ENCODE data around the gene EPB41L4A.

DNA sequence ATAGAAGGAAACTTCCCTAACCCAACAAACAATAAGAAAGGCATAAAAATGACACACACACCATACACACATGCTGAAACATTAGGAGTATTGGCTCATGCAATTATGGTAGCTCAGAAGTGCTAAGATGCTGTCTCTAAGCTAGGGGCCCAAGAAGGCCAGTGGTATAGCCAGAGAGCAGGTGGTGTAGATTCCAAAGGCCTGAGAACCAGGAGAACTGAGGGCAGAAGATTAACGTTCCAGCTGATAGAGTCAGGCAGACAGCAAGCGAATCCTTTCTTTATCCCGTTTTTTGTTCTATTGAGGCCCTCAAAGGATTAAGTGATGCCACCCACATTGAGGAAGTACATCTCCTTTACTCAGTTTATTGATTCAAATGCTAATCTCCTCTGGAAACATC lies 262.9 kb downstream of the EPB41L4A start:
- no peak for TF ChIP-seq EZH2phosphoT487 (IDR thresholded peaks at IDR 0.05; ENCODE audit: borderline replicate concordance, low read length)
- TF ChIP-seq, protein P1, sequence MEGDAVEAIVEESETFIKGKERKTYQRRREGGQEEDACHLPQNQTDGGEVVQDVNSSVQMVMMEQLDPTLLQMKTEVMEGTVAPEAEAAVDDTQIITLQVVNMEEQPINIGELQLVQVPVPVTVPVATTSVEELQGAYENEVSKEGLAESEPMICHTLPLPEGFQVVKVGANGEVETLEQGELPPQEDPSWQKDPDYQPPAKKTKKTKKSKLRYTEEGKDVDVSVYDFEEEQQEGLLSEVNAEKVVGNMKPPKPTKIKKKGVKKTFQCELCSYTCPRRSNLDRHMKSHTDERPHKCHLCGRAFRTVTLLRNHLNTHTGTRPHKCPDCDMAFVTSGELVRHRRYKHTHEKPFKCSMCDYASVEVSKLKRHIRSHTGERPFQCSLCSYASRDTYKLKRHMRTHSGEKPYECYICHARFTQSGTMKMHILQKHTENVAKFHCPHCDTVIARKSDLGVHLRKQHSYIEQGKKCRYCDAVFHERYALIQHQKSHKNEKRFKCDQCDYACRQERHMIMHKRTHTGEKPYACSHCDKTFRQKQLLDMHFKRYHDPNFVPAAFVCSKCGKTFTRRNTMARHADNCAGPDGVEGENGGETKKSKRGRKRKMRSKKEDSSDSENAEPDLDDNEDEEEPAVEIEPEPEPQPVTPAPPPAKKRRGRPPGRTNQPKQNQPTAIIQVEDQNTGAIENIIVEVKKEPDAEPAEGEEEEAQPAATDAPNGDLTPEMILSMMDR (IDR thresholded peaks at IDR 0.05; ENCODE audit: low read depth, low read length, poor library complexity, severe bottlenecking): no peak

Data from DOHH2 (cell line).